Nephron progenitor cell (in vitro differentiated cells): Measurements from ENCODE around the gene SLC35G6.

Experiments used
- DNase-seq: peaks from one replicate; pipeline ENCODE4 v3.0.0; 2021
- H3K27ac Mint-ChIP-seq: 2 replicates; pipeline ENCODE4 v1.8.0; 2021; ENCODE audit warnings: mild to moderate bottlenecking, moderate library complexity, mixed read lengths
- H3K27me3 Mint-ChIP-seq: 2 replicates; pipeline ENCODE4 v1.8.0; 2021; ENCODE audit warnings: mild to moderate bottlenecking, low read depth, mixed read lengths; ENCODE audit not compliant: poor library complexity
- H3K36me3 Mint-ChIP-seq: 2 replicates; pipeline ENCODE4 v1.8.0; 2021; ENCODE audit warnings: low read depth, mixed read lengths
- H3K4me1 Mint-ChIP-seq: 2 replicates; pipeline ENCODE4 v1.8.0; 2021; ENCODE audit warnings: mixed read lengths
- H3K4me3 Mint-ChIP-seq: 2 replicates; pipeline ENCODE4 v1.8.0; 2021; ENCODE audit warnings: mild to moderate bottlenecking, moderate library complexity, mixed read lengths
- H3K9me3 Mint-ChIP-seq: 2 replicates; pipeline ENCODE4 v1.8.0; 2021; ENCODE audit warnings: mild to moderate bottlenecking, moderate library complexity, mixed read lengths
- TF ChIP-seq, protein P1 (sequence below): fragments of 200-600 bp; sonication (generic); IDR thresholded peaks from 2 replicates; pipeline ENCODE4 v1.5.0; 2021; ENCODE audit warnings: antibody characterized with exemption

Gene SLC35G6

GRCh38 chr17:7442142-7442541 is 39.1 kb upstream of the SLC35G6 start:
- H3K4me3 Mint-ChIP-seq: peak overlapping the region; percentile 48
- no peaks in the 10 kb centered on the region for H3K9me3 Mint-ChIP-seq
- no peak overlapping the region for H3K27ac Mint-ChIP-seq
- H3K4me1 Mint-ChIP-seq: peaks cover 78% of the 10 kb centered on the region
- H3K36me3 Mint-ChIP-seq: no peaks in the 10 kb centered on the region
- peaks cover 64% of the 10 kb centered on the region for H3K27me3 Mint-ChIP-seq
- no peak for DNase-seq
- TF ChIP-seq, protein P1, sequence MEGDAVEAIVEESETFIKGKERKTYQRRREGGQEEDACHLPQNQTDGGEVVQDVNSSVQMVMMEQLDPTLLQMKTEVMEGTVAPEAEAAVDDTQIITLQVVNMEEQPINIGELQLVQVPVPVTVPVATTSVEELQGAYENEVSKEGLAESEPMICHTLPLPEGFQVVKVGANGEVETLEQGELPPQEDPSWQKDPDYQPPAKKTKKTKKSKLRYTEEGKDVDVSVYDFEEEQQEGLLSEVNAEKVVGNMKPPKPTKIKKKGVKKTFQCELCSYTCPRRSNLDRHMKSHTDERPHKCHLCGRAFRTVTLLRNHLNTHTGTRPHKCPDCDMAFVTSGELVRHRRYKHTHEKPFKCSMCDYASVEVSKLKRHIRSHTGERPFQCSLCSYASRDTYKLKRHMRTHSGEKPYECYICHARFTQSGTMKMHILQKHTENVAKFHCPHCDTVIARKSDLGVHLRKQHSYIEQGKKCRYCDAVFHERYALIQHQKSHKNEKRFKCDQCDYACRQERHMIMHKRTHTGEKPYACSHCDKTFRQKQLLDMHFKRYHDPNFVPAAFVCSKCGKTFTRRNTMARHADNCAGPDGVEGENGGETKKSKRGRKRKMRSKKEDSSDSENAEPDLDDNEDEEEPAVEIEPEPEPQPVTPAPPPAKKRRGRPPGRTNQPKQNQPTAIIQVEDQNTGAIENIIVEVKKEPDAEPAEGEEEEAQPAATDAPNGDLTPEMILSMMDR: no peak

DNA sequence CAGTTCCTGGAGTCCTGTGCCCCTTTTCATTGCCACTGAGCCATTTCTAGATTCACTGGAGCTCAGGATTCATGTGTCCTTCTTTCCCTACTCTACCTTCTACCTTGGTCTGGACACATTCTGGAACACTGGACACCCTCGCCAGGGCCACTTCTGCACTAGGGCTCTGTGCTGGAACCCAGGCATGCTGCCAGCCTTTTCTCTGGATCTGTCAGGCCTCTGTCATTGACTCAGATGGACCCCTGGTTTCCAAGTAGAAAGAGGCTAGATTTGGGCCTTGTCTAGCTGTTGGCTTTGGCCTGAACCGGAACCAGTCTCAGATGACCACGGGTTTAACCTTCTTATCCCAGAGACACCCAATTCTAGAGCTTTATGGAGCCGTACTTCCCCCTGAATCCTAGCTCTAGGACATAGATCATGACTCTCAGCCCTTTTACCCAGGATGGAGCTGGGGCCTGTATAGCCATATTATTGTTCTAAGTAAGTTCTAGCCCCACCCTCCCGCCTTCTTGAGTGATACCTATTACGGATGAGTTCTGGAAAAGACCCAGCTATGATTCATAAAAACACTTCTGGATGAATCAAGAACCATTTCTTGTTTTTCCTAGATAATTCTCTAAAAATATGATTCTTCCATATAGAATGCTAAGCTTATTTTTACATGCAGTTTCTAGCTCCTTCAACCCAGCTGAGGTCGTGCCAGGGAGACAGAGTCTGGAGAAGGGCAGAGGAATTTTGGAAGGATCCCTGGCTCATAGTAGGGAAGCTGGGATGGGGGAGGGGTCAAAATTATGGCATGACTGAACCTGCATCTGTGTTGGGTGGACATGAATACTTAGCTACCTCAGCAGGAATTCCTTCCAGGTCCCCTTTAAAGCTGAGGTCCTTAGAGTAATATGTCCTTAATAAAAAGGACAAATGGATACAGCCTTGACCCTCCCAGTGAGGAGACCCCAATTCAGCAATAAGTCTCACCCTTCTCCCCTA is 37.5 kb upstream of the SLC35G6 start:
- Mint-ChIP-seq H3K27me3 (peaks cover 52% of the 10 kb centered on the region), H3K4me3 (no peak overlapping the region), H3K4me1 (peaks cover 73% of the 10 kb centered on the region), H3K27ac (no peak overlapping the region), H3K9me3 (no peaks in the 10 kb centered on the region), H3K36me3 (peaks cover 4% of the 10 kb centered on the region)
- DNase-seq: no peak
- TF ChIP-seq, protein P1: no peak

DNA sequence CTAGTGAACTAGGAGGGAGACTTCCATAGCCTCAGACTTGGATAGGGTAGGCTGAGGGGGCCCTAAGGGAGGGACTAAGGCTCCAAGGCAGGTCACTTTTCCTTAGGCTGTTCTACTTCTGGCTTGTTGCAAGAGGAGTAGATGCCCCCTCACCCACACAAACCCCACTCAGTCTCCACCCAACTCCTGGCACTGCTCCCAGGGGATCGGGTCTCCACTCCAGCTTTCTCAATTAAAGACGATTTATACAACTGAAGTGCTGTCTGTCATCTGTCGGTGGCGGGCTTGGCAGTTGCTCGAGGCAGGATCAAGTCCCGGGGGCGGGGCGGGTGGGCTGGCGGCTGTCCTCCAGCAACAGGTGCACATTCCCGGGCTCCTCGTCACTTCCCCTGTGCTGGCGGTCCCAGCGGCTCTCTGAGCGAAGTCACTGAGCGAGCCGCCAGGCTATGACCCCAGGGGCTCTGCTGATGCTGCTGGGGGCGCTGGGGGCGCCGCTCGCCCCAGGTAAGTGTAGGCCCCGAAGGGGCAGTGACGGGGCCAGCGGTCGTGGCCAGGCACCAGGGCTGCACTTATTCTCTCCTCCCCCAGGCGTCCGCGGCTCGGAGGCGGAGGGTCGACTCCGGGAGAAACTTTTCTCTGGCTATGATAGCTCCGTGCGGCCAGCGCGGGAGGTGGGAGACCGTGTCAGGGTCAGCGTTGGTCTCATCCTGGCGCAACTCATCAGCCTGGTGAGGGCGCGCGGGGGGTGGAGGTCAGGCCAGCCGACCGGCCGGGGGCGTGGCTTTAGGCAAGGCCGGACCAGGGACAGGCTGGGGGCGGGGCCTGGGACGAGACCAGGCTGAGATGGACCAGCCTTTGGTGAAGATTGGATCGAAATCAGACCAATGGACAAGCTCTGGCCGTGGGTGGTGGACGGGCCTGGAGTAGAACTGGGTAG is 36.3 kb upstream of the SLC35G6 start, which contains the start of gene CHRNB1:
TSS of gene CHRNB1 (plus strand) at position 380 of the 937 bp plus-strand sequence. CDS start at position 447, 67 bp downstream.
- H3K9me3 Mint-ChIP-seq: no peaks in the 10 kb centered on the region
- TF ChIP-seq, protein P1: peak; percentile 6
- peaks cover 48% of the 10 kb centered on the region for H3K27me3 Mint-ChIP-seq
- H3K4me3 Mint-ChIP-seq: peak within 1 kb of the TSS; percentile 84
- DNase-seq: peak; percentile 94
- H3K36me3 Mint-ChIP-seq: peaks cover 5% of the 10 kb centered on the region
- H3K4me1 Mint-ChIP-seq: peaks cover 68% of the 10 kb centered on the region
- H3K27ac Mint-ChIP-seq: peak within 1 kb of the TSS; percentile 21

GRCh38 chr17:7445619-7445968 is 35.7 kb upstream of the SLC35G6 start:
- TF ChIP-seq, protein P1: no peak
- H3K4me1 Mint-ChIP-seq: peaks cover 63% of the 10 kb centered on the region
- H3K9me3 Mint-ChIP-seq: no peaks in the 10 kb centered on the region
- no peak for DNase-seq
- peaks cover 49% of the 10 kb centered on the region for H3K27me3 Mint-ChIP-seq
- peak overlapping the region; percentile 21 for H3K27ac Mint-ChIP-seq
- H3K36me3 Mint-ChIP-seq: peaks cover 5% of the 10 kb centered on the region
- H3K4me3 Mint-ChIP-seq: peak overlapping the region; percentile 84

DNA sequence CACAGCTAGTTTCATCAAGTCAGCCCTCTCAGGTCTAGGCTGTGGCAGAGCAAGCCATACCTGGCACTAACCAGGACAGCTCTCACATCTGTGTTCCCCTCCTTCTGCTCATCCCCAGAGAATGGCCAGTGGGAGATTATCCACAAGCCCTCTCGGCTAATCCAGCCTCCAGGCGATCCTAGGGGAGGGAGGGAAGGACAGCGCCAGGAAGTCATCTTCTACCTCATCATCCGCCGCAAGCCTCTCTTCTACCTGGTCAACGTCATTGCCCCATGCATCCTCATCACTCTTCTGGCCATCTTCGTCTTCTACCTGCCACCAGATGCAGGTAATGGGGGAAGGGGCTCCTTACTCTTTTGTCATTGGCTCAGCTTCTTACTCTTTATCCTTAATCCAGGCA is 32.8 kb upstream of the SLC35G6 start:
- DNase-seq: no peak
- Mint-ChIP-seq H3K27ac (no peak overlapping the region), H3K4me3 (peak overlapping the region; percentile 37), H3K27me3 (peaks cover 38% of the 10 kb centered on the region), H3K4me1 (peaks cover 42% of the 10 kb centered on the region), H3K36me3 (peaks cover 5% of the 10 kb centered on the region), H3K9me3 (no peaks in the 10 kb centered on the region)
- TF ChIP-seq, protein P1: no peak
